HG03139 (cell line): ENCODE measurements around the gene ALDH9A1.
"Not testable (repeated sequence)": the region's sequence is repeated elsewhere in the genome, so short reads cannot be mapped to it uniquely, and the experiment has no call there.

ENCODE experiments used
- ATAC-seq: cut with Tn5 transposase; IDR thresholded peaks from one replicate; pipeline ENCODE4 v1.9.1; 2021; ENCODE audit not compliant: unreplicated experiment

The ALDH9A1 gene

DNA sequence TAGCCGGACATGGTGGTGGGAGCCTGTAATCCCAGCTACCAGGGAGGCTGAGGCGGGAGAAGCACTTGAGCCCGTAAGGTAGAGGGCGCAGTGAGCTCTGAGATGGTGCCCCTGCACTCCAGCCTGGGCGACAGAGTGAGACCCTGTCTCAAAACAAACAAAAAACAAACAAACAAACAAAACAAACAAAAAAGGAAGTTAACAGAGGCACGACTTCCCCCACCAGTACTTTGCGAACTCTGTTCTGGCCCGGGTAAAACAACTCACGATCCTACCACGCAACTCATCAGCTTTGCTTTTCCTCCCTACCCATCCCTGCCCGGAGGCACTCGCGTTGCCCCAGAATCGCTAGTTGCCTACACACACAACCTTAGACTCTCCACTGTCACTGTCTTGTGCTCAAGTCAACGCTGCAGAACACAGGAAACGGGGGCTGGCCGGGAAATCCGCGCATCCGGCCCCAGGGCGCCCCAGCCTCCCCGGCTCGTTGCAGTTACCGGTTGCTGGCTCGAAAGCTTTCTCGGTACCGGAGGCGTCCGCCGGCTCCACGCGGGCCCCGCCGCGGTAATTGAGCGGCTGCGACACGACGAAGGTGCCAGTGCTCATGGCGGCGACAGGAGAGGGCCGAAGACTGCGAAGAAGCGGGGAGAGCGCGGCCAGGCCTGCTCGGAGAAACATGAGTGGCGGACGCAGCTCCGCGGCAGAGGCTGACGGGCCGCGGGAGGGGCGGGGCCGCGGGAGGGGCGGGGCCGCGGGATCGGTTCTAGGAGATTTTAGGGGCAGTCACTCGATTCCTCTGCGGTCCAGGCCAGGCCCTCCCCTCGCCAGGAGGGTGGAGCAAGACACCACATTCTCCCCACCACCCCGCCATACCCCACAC is at the start of gene ALDH9A1:
Gene ALDH9A1 (minus strand): TSS at position 682 of the 880 bp plus-strand sequence. CDS start 4 bp downstream, at position 678.
- ATAC-seq: peak; percentile 94

DNA sequence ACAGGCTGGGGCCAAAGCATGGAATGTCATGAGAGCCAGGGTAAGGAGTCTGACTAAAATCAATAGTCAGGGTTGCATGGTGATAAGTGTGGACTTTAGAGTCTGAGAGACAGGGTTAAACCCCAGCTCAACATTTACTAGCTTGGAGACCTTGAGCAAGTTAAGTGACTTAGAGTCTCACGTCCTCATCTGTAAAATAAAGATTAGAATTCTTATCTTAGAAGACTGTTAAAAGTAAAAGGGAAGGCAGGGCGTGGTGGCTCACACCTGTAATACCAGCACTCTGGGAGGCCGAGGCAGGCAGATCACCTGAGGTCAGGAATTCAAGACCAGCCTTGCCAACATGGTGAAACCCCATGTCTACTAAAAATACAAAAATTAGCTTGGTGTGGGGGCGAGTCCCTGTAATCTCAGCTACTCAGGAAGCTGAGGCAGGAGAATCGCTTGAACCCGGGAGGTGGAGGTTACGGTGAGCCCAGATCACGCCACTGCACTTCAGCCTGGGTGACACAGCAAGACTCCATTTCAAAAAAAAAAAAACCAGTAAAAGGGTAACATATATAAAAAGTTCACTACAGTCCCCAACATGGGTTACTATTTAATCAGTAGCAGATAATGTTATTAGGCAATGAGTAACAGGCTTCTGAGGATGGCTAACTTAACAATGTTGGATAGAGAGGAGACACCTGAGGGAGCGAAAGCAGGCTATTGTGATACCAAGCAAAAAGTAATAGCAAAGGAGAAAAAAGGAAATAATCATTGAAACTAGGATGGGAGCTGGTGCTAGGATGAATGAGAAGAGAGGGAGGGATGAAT is 49.5 kb upstream of the ALDH9A1 start:
- ATAC-seq: no peak

DNA sequence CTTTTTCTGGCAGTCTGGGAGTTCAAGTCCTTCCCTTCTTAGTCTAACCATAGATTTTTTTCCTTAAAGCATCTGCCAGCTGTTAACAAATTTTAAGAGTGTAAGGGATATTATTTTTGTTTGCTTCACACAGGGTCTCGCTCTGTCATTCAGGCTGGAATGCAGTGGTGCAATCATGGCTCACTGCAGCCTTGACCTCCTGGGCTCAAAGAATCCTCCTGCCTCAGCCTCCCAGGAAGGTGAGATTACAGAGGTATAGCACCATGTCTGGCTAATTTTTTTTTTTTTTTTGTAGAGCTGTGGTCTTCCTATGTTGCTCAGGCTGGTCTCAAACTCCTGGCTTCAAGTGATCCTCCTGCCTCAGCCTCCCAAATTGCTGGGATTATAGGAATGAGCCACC is 46.6 kb upstream of the ALDH9A1 start:
- not testable (repeated sequence) for ATAC-seq

DNA sequence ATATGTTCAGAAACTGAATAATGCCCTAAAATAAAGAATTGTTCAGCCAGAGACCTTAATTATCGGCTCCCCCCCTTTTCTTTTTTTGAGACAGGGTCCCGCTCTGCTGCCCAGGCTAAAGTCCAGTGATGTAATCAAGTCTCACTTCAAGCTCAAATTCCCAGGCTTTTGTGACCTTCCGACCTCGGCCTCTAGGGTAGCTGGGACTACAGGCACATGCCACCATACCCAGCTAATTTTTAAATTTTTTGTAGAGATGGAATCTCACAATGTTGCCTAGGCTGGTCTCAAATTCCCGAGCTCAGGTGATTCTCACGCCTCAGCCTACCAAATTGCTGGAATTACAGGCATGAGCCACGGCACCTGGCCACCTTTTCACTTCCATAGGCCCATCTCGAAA is 43.8 kb upstream of the ALDH9A1 start:
- ATAC-seq: no peak

DNA sequence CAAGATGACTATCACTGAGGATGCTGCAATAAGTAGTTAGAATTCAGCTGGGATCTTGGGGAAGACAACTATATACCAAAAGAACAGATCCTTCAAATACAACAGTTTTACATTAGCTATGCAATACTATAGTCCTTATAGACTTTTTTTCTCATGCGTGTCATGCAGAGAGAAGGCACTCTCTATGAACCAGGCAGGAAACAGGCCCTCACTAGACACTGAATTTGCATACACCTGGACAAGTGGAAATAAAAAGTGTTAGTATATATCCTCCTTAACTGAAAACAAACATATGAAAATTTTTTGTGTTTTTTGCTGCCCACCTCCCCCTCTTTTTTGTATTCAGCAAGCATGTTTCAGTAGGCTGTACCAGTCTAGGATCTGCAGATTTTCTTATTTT is 40.4 kb upstream of the ALDH9A1 start:
- peak; percentile 99 for ATAC-seq

DNA sequence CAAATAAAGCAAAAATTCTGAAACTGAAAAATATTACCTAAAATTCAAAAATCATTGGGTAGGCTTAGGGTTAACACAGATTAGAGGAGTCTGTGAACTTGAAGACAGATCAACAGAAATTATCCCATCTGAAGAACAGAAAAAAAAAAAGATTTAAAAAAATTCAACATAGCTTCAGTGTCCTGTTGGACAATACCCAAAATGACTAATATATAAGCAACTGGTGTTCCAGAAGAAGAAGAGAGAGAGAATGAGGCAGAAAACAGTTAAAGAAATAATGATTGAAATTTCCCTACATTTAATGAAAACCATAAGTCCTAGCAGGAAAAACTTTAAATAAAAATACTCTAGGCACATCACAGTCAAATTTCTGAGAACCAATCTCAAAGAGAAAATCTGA is 38.8 kb upstream of the ALDH9A1 start:
- ATAC-seq: no peak

DNA sequence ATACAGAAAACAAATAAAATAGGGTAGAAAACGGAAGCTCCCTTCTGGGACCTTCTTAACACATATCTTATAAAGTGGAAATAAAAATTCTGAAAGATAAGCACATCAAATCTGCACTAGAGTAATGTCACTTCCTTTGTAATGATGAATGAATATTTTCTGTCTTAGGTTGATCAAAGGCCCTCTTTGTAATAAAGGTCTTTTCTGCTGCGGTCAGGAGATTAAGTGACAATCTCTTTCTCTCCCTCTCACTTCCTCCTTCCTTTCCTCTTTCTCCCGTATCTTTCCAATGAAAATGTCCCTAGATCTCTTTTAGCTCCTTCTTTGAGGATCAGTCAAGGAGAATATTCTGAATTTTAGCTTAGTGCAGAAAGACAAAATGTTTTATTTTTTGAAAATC is 36.5 kb upstream of the ALDH9A1 start:
- ATAC-seq: no peak

DNA sequence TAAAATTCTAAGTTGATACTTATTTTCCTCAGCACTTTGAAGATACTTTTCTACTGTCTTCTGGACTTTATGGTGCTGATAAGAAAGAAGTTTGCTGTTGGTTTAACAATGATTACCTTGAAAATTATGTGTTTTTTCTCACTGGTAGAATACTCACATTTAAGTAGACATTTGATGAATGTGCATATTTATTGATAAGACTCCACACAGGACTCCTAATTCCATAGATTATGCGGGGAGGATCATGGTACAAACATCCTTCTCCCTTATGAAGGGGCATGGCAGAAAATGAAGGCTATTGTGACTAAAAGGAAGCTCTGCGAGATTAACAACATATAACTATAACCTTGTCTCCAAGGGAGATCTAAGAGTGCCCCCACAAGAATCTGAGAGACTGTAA is 28.5 kb upstream of the ALDH9A1 start:
- ATAC-seq: no peak

DNA sequence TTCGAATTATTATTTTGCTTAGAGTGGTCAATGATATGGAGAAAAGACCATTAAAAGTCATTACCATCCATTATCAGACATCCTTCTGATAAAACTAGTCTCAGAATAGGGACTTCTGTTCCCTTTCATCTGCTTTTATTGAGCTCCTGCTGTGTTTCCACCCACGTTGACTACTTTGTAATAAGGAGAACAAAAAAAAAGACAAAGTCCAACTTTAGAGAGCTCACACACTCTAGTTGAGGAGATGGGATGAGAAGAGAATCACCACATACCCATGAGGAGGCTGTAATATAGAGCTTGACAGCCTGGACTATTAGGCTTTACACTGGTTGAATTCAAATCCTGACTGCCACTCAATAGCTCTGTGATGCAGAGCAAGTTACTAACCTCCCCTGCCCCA is 27.8 kb upstream of the ALDH9A1 start:
- no peak for ATAC-seq

DNA sequence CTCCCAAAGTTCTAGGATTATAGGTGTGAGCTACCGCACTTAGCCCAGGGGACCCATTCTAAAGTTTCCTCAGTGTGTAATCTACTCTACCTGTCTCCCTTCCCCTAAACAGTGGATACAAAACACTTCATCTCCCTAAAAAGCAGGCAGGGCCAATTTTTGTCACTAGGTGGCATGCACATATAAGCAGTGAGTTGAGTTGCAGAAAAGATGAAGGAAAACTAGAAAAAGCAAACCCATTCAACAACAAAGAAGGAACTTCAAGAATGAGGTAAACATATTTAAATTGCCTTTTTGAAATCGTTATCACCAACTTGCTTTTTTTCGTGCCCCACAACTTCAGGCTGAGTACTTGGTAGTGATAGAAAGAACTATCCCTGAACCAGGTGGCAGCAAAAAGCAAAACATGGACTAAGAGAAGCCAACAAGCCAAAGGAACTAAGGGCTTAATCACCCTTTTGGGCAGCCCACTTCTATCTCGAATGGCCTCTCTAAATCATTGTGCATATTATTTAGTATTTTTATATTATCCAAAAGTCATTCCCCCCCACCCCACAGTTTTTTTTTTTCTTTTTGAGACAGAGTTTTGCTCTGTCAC is 19.7 kb upstream of the ALDH9A1 start:
- ATAC-seq: no peak

DNA sequence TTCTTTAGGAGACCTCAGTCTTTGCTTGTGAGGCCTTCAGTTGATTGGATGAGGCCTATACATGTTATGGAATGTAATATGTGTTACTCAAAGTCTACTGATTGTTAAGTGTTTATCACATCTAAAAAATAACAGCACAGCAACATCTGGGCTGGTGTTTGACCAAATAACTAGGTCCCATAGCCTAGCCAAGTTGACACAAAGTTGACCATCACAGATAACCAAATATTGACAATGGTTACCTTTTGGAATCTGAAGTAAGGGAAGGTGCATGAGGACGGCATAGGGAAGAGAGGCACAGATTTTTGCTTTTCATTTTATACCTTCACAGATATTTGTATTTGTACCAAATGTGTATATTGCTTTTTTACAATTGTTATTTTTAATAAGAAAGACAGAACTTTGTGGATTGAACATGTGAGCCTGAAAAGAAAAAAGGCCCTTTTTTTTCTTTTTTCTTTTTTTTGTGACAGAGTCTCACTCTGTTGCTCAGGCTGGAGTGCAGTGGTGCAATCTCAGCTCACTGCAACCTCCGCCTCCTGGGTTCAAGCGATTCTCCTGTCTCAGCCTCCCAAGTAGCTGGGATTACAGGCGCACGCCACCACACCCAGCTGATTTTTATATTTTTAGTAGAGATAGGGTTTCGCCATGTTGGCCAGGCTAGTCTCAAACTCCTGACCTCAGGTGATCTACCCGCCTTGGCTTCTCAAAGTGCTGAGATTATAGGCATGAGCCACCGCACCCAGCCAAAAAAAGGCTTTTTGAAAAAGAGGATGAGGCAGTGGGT is 18.1 kb upstream of the ALDH9A1 start:
- not testable (repeated sequence) for ATAC-seq

DNA sequence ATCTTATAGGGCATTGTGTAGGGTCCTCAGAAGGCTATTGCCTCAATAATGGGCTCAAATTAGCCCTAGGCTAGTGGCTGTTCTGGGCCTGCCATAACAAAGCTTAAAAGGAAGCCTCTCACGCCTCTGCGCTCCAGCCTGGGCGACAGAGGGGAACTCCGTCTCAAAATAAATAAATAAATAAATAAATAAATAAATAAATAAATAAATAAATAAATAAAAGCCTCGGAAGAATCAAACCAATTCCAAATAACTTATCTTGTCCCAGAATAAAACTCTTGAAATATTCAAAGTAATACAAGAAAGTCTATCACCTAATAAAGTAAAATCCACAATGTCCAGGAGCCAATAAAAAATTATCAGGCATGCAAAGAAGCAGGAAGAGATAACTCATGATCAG is 14.4 kb upstream of the ALDH9A1 start:
- ATAC-seq: no peak

DNA sequence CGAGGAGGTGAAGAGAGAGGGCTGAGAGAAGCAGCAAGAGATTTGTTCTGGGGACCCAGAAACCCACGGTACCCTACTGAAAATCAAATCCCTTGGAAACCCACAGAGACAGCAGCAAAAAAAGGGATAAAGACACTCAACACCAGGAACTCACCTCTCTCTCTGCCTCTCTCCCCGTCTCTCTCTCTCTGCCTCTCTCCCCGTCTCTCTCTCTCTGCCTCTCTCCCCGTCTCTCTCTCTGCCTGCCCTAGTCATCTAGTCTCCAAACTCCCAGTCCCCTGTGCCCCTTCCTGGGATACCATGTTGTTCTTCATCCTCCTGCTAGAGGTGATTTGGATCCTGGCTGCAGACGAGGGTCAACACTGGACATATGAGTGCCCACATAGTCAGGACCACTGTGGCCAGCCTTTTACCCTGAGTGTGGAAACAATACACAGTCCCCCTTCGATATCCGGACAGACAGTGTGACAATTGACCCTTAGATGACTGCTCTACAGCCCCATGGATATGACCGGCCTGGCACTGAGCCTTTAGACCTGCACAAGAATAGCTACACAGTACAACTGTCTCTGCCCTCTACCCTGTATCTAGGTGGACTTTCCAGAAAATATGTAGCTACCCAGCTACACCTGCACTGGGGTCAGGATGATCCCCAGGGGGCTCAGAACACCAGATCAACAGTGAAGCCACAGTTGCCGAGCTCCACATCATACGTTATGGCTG is 9.8 kb upstream of the ALDH9A1 start:
- no peak for ATAC-seq

DNA sequence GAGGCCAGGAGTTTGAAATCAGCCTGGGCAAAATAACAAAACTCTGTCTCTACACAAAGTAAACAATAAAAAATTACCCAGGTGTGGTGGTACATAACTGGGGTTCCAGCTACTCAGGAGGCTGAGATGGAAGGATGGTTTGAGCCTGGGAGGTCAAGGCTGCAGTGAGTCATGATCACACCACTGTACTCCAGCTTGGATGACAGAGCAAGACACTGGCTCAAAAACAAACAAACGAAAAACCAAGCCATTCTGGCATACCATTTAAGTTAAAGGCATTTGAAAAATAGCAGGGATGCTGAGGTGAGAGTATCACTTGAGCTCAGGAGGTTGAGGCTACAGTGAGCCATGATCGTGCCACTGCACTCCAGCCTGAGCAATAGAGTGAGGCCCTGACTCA is 5.3 kb upstream of the ALDH9A1 start:
- ATAC-seq: no peak

DNA sequence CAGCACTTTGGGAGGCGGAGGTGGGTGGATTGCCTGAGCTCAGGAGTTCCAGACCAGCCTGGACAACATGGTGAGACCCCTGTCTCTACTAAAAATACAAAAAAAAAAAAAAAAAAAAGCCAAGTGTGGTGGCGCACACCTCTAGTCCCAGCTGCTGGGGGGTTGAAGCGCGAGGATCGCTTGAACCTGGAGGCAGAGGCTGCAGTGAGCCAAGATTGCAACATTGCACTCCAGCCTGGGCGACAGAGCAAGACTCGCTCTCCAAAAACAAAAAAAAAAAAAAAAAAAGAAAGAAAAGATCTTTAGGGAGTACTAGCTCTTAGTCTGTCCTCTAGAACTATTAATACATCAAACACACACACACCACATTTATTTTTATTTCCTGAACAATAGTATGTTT is 3.6 kb upstream of the ALDH9A1 start:
- not testable (repeated sequence) for ATAC-seq

DNA sequence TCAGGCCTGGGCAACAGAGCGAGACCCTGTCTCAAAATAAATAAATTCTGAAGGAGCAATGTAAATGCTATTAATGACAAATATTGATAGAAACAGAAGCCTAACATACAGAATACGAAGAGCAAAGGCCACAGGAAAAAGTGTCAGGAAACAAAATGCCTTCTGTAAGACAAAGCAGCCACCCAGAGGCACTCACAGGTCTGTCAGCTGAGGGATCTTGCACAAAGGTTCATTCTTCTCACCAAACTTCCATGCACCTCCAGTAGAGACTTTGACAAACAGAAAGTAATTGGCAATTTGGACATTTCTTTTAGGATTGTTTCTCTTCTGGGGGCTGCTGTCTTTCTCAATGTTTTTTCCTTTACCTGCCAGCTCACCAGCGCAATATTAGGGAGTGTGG is 1.2 kb upstream of the ALDH9A1 start:
- ATAC-seq: no peak

DNA sequence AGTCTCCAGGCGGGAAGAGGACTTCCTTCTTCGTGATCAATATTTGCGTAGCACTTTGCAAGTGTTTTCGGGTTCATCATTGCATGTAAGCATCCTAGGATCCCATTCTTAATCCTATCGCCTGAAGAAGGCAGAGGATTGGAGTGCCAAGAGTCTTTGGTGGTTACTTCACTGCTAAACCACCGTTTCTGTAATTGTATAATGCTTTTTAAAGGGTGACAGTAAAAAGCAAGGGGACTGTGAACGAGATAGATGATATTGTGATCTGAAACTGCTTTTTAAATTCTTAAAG is 345 bp upstream of the ALDH9A1 start:
- no peak for ATAC-seq

DNA sequence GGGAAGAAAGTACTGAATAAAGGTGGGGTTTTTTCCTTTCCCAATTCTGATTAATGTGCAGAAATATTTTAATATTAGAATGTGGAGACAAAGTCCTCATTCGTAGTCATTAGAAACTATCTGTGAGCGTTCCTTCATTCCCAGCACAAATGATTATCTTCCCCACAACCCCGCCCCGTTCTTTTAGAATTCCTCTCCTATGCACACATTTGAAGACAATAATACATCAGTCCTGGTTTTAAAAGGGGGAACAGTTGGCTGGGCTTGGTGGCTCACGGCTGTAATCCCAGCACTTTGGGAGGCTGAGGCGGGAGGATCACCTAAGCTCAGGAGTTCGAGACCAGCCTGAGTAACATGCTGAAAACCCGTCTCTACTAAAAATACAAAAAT is 876 bp downstream of the ALDH9A1 start:
- ATAC-seq: no peak

DNA sequence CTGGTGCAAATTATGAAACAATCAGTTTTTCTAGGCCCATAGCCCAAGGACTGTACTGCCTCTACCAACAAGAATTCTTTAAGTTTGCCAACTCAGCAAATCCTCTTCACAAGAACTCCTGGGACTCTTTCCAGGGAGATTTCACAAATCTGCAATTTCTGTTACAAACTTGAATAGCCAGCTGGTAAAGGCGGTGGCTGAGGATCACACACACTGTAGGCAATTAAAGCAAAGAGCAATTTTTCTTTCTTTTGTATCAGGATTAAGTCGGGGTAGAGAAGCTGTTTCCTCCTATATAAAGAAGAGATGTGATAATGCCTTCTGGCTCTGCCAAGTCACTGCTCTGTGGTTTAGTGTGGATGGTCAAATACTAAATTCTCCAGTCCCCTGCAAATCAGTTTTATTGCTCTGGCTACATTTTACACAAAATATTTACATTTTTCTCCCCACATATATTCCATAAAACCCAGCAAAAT is 1.7 kb downstream of the ALDH9A1 start:
- no peak for ATAC-seq

DNA sequence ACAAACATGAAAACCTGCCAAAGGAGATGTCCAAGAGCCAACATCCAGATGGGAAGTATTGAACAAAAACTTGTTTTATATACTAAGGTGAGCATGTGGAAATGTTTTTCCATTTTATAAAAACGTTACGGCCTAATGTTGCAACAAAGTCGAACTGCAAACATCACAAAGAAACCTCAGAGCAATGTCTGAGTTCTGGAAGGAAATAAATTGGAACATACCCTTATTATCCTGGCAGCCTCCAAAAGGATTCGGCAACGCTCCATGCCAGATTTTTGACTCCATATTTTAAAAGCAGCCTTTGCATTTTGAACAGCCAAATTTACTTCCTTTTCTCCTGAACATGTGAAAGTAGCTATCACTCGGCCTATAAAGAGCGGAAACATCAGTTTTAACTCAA is 3.3 kb downstream of the ALDH9A1 start:
- ATAC-seq: no peak
